K562 (cell line): ENCODE results near the gene LHPP. TPM values are rescaled to one million over a fixed set of nuclear protein-coding genes. Genes with fewer than 3 reads are reported as not detected.

Experiments
- BDP1 ChIP-seq: IDR thresholded peaks from 3 replicates; pipeline ENCODE4 v1.6.1; 2011; ENCODE audit not compliant: insufficient read length, insufficient read depth
- CGGBP1 ChIP-seq: fragments of 250-450 bp; sonication (Bioruptor Pico); IDR thresholded peaks from 2 replicates; pipeline ENCODE4 v1.9.0; 2021; ENCODE audit warnings: mild to moderate bottlenecking
- CHAMP1 ChIP-seq: fragments of 450-650 bp; IDR thresholded peaks from 2 replicates; pipeline ENCODE4 v1.6.1; 2016; ENCODE audit warnings: mild to moderate bottlenecking
- E2F1 ChIP-seq: sonication (generic); formaldehyde crosslinking; IDR thresholded peaks from 2 replicates; pipeline ENCODE4 v1.8.1; 2023; ENCODE audit warnings: mild to moderate bottlenecking, missing genetic modification reagents, moderate library complexity
- HSF4 ChIP-seq: fragments of 250-450 bp; sonication (Bioruptor Pico); IDR thresholded peaks from 2 replicates; pipeline ENCODE4 v2.1.2; 2022; ENCODE audit warnings: mild to moderate bottlenecking, moderate library complexity, borderline replicate concordance
- JUND ChIP-seq, 2 experiments: IDR thresholded peaks; 2 replicates in 1 of 2; 3 replicates in 1 of 2; pipeline ENCODE4 v1.6.1; 2011; ENCODE audit warnings: borderline replicate concordance in 2 of 2, low read depth in 2 of 2, low read length in 2 of 2, improper control_type of control experiment in 1 of 2, missing biosample characterization in 1 of 2, missing genetic modification characterization in 1 of 2, missing genetic modification reagents in 1 of 2
- MYBL2 ChIP-seq, 2 experiments: fragments of 450-650 bp in 1 of 2; sonication (generic) in 1 of 2; formaldehyde crosslinking in 1 of 2; IDR thresholded peaks; 2 replicates each; pipeline versions ENCODE4 v1.6.1 to v1.8.1; 2017 to 2022; ENCODE audit warnings: borderline replicate concordance in 1 of 2, inconsistent platforms in 1 of 2, low read depth in 1 of 2, mild to moderate bottlenecking in 1 of 2, missing genetic modification reagents in 1 of 2, moderate library complexity in 1 of 2
- PCBP1 ChIP-seq: fragments of 200-400 bp; formaldehyde crosslinking; IDR thresholded peaks from 2 replicates; pipeline ENCODE4 v1.6.1; 2018; ENCODE audit warnings: mild to moderate bottlenecking, low read depth, low read length; ENCODE audit not compliant: poor library complexity, severe bottlenecking
- PYGO2 ChIP-seq: fragments of 450-650 bp; IDR thresholded peaks from 2 replicates; pipeline ENCODE4 v1.6.1; 2016; ENCODE audit warnings: mild to moderate bottlenecking, missing genetic modification characterization, moderate library complexity, missing compliant biosample characterization
- RAD51 ChIP-seq: fragments of 450-650 bp; IDR thresholded peaks from 2 replicates; pipeline ENCODE4 v1.7.1; 2016; ENCODE audit warnings: low read depth, mild to moderate bottlenecking, borderline replicate concordance
- RBM15 ChIP-seq: fragments of 200-400 bp; formaldehyde crosslinking; IDR thresholded peaks from 2 replicates; pipeline ENCODE4 v1.6.1; 2018; ENCODE audit warnings: mild to moderate bottlenecking, low read length, moderate library complexity; ENCODE audit not compliant: insufficient read depth
- SIN3A ChIP-seq, 2 experiments: fragments of 150-350 bp in 1 of 2; IDR thresholded peaks; 2 replicates each; pipeline ENCODE4 v1.6.1; 2011 to 2016; ENCODE audit warnings: borderline replicate concordance in 2 of 2, low read depth in 2 of 2, low read length in 2 of 2, mild to moderate bottlenecking in 2 of 2, moderate library complexity in 2 of 2; ENCODE audit not compliant: control insufficient read depth in 1 of 2
- SIX5 ChIP-seq, 2 experiments: IDR thresholded peaks; 2 replicates each; pipeline ENCODE4 v1.6.1; 2011; ENCODE audit warnings: low read length in 2 of 2, borderline replicate concordance in 1 of 2, low read depth in 1 of 2, mild to moderate bottlenecking in 1 of 2, moderate library complexity in 1 of 2; ENCODE audit not compliant: insufficient read depth in 1 of 2
- SRSF7 ChIP-seq: fragments of 200-400 bp; formaldehyde crosslinking; optimal IDR thresholded peaks from 2 replicates; pipeline ENCODE3; 2017; ENCODE audit warnings: mild to moderate bottlenecking, low read depth, low read length
- SUPT5H ChIP-seq: fragments of 450-650 bp; IDR thresholded peaks from 2 replicates; pipeline ENCODE4 v1.6.1; 2016
- VEZF1 ChIP-seq: fragments of 200-800 bp; sonication (Bioruptor generic); IDR thresholded peaks from 2 replicates; pipeline ENCODE4 v1.6.1; 2017; ENCODE audit warnings: missing genetic modification characterization, missing compliant biosample characterization
- ZNF277 ChIP-seq: fragments of 250-450 bp; sonication (Bioruptor Pico); IDR thresholded peaks from 2 replicates; pipeline ENCODE4 v1.8.0; 2022; ENCODE audit warnings: inconsistent platforms, mild to moderate bottlenecking, moderate library complexity, borderline replicate concordance
- ZNF449 ChIP-seq: fragments of 250-450 bp; sonication (Bioruptor Pico); IDR thresholded peaks from 2 replicates; pipeline ENCODE4 v1.8.0; 2022; ENCODE audit warnings: moderate library complexity, mild to moderate bottlenecking, inconsistent platforms
- polyA plus RNA-seq, 8 experiments: library from polyadenylated mRNA; depleted of rRNA in 4 of 8; stranded (reverse) in 5 of 8; unstranded in 3 of 8; fragments of >200 nt; fragmentation: Nextera tagmentation in 2 of 8; fragmentation: Illumina TruSeq in 1 of 8; extraction: Ambion mirVana in 2 of 8; extraction: Trizol in 1 of 8; gene quantifications; 2 replicates each; pipeline versions ENCODE4 v1.2.1 to v1.2.3, GENCODE V29; 2011 to 2014; ENCODE audit warnings: inconsistent platforms in 1 of 8, missing spikeins in 1 of 8
- total RNA-seq, 7 experiments: library from RNA; depleted of rRNA in 6 of 7; stranded (reverse); fragments of >200 nt in 6 of 7; fragmentation: Illumina TruSeq in 2 of 7; extraction: Trizol in 2 of 7; gene quantifications; 2 replicates each; pipeline versions ENCODE4 v1.2.1 to v1.2.3, GENCODE V29; 2011 to 2021; ENCODE audit warnings: low replicate concordance in 1 of 7

LHPP gene
- total and polyA plus RNA-seq, 9 of the 15 experiments (the other 6 are each of a cell fraction or from before 2014, with no cell fraction given) = 0.34 to 7.4 (median 3.0) TPM

GRCh38 chr10:124648738-124649137 lies 187.1 kb downstream of the LHPP start (continued):
- TF ChIP-seq JUND (IDR thresholded peaks at IDR 0.05; ENCODE audit: borderline replicate concordance, low read depth, low read length) (0 out of 2 replicates have a peak, but pooled peaks have one; percentile 28), JUND (tag; IDR thresholded peaks at IDR 0.05; ENCODE audit: borderline replicate concordance, low read depth, low read length) (no peak; the same call in 2 of the 3 replicates), ZNF449 (CRISPR knock-in tag) (no peak), SUPT5H (no peak), SRSF7 (no peak), ZNF277 (CRISPR knock-in tag) (no peak), E2F1 (CRISPR knock-in tag) (no peak), PYGO2 (tag) (no peak), PCBP1 (no peak), HSF4 (CRISPR knock-in tag) (no peak), CHAMP1 (no peak), VEZF1 (CRISPR knock-in tag) (no peak; the same call in 1 of the 2 replicates), RBM15 (no peak), MYBL2 (IDR thresholded peaks at IDR 0.05; ENCODE audit: low read depth) (no peak), MYBL2 (CRISPR knock-in tag; IDR thresholded peaks at IDR 0.05; ENCODE audit: borderline replicate concordance) (no peak), SIN3A (IDR thresholded peaks at IDR 0.05; ENCODE audit: borderline replicate concordance in 2 of 2, control insufficient read depth in 1 of 2, low read depth in 2 of 2, low read length in 2 of 2) (no peak), RAD51 (no peak), BDP1 (no peak), SIX5 (IDR thresholded peaks at IDR 0.05; ENCODE audit: borderline replicate concordance in 1 of 2, insufficient read depth in 1 of 2, low read depth in 1 of 2, low read length in 2 of 2) (no peak), CGGBP1 (CRISPR knock-in tag) (no peak)
